ENCODE data around the gene PDZRN4.

The PDZRN4 gene

DNA sequence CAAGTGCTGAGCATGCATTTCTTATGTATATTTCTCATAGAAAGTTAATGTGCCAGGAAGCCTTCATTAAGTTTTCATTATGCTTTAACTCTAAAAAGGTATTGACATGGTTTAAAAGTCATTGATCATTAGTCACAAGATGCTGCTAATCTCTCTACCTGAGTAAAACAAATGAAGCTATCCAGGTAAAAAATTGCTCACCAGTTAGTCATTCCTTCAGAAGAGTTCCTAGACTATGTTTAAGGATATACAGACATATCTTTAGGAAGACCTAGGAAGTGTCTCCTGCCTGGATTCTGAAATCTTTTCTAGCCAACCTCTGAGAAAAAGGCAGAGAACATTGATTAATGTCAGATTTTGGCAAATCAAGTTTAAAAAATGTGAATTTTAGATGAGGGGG, 274.2 kb downstream of the PDZRN4 start:
- DNase-seq, result no peak

- DNase-seq, result no peak
These were observed 277.4 kb downstream of the PDZRN4 start for GRCh38 chr12:41465526-41465925.

DNA sequence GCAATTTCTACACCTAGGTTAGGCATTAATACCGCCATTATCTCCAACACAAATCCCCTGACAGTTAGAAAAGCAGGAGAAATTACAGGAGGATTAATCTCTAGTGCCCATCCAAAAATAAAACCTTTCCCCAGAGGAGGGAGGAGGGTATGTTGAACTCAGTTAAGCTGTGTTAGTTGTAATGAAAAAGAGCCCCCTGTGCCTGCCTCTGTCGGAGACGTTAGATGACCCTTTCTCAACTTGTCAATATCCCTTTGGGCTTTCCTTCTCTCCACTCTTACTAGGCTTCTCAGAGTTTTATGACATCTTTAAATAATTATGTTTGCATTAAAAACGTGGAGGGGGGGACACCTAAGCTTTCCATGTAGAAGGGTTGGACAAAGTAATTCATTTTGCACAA, 278.2 kb downstream of the PDZRN4 start:
- no peak for DNase-seq

DNA sequence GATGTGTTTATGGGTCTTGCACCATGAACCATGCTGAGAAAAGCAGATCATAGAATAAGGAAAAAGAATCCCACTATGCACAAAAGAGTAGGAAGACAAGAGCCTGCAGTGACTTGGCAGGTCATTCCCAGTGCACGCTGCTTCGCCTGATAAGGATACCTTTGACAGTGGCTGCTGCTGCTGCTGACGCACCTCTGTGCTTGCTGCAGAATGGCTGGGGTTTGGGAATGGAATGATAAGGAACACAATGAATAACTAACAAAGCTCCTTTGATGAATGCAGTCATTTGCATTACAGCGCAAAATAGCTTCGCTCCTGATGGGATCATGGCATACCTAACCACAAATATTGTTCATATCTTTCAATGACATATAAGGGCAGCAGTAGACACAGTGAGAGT, 278.7 kb downstream of the PDZRN4 start:
- no peak for DNase-seq

DNA sequence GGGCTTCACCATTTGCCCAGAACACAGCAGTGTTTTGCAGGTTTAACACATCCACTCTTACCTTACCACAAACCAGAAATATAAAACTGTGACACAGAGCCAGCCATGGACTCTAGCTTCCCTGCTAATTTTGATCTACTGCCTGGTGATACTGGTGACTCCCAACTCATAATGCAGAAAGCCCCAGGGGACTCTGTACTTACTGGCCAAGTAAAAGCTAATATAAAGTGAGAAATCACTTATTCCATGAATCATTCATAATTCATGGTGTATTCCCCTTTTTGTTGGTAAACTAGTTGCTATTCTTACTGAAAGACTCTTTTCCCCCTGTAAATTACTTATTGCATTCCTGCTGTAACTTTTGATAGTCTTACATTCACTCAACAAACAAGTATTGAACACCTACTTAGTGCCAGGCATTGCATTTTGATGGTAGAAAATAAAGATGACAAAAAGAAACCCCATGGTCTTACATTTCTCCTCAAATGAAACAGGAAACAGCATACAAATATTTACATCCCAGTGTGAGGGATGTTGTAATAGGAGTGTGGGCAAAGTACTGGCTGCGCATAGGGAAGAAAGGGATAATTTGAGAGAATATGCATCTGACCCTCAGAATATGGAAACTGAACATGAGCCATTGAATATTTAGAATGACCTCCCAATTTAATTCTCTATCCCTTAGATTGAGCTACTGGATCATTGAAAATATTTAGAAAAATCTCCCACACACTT, 279.6 kb downstream of the PDZRN4 start:
- no peak for DNase-seq

GRCh38 chr12:41468341-41468740, 280.2 kb downstream of the PDZRN4 start:
- DNase-seq, result no peak

DNA sequence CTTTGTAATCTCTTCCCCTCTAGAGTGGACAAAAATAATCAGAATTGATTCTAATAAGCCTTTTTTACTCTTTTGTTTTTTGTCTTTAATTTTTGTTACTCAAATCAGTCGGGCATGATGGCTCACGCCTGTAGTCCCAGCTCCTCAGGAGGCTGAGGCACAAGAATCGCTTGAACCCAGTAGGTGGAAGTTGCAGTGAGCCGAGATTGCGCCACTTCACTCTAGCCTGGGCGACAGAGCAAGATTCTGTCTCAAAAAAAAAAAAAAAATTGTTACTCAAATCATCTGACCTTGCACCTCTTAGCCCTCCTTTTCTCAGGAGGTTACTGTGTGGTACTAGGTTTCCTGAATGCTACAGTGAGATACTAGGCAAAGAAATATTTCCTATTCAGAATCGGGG, 280.6 kb downstream of the PDZRN4 start:
- no peak for DNase-seq

GRCh38 chr12:41473441-41473840, 285.3 kb downstream of the PDZRN4 start:
- no peak for DNase-seq

DNA sequence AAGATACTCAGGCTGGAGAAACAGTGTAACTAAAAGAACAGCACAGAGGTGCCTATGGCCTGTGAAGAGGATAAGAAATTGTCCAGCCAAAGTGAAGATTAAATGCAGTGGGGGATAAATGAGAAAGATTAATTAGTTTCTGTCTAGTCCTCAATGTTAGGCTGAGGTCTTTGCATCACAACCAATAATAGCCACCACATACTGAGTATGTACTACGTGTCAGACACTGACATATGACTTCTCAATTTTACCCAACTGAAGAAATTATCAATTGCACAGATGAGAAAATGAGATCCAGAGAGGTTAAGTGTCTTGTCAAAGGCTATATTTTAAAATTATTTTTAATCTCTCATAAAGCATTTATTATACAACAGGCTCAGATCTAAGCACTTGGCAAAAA, 285.9 kb downstream of the PDZRN4 start:
- DNase-seq, result no peak

- DNase-seq, result no peak
These were observed 288.6 kb downstream of the PDZRN4 start for GRCh38 chr12:41476499-41477439.

- no peak for DNase-seq
These were observed 291.3 kb downstream of the PDZRN4 start for GRCh38 chr12:41479426-41479825.

- DNase-seq, result no peak
These were observed 297.1 kb downstream of the PDZRN4 start for GRCh38 chr12:41485203-41485602.

GRCh38 chr12:41486718-41487117, 298.6 kb downstream of the PDZRN4 start:
- no peak for DNase-seq

DNA sequence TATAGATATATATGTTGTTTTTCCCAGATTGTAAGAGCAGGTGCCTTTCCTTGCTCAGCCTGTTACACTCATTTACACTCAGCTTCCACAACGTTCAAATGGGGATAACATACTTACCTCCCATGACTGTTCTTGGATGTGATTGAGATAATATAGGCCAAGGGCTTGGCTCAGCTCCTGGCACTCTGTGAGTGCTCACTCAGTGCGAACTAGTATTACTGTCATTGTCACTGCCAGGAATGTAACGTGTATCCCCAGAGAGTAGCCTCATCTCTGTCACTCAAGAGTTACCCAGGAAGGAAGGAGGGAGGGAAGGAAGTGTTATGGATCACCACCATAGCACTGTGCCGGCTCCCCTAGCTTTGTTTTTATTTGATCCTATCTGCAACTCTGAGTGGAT, 307.9 kb downstream of the PDZRN4 start:
- DNase-seq, result no peak

- DNase-seq, result no peak
These were observed 309.3 kb downstream of the PDZRN4 start for GRCh38 chr12:41497409-41497808.

- no peak for DNase-seq
These were observed 316.9 kb downstream of the PDZRN4 start for GRCh38 chr12:41504976-41505375.

DNA sequence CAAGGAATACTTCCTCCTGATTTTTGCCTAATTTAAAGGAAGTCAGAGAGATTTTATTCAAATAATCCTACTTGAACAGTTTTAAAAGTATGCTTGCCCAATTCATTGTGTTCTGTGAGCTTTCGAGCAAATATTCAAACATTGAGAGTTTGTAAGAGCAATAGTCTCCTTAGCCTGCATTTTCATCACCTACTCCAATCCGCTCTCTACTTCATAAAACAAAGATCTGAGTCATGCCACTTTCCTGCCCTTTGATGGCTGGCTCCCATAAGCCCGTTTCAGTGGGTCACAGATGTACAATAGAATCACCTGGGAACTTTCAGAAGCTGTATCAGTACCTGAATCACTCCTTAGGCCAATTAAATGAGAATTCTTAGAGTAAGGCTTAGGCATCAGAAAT, 319.2 kb downstream of the PDZRN4 start:
- no peak for DNase-seq

- DNase-seq, result no peak
These were observed 321.3 kb downstream of the PDZRN4 start for GRCh38 chr12:41509271-41510055.

- no peak for DNase-seq
These were observed 322.4 kb downstream of the PDZRN4 start for GRCh38 chr12:41510470-41510869.

DNA sequence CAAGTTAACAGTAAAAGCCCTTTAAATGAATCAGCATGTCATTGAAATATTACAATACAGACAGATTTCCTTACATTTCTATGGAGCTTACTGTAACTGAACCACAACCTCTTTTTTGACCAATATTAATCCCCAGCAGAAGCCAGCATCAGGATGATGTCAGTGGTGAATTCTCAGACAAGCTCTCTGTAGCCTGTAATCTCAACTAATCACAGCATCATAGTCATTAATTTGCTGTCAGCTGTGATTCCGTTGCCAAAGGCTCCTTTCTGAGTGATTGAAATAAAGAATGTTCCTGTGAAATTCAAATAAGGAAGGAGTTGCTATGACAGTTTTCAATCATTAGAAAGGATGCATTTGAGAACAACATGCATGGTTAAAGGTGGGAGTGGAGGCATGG, 323.1 kb downstream of the PDZRN4 start:
- DNase-seq, result no peak

DNA sequence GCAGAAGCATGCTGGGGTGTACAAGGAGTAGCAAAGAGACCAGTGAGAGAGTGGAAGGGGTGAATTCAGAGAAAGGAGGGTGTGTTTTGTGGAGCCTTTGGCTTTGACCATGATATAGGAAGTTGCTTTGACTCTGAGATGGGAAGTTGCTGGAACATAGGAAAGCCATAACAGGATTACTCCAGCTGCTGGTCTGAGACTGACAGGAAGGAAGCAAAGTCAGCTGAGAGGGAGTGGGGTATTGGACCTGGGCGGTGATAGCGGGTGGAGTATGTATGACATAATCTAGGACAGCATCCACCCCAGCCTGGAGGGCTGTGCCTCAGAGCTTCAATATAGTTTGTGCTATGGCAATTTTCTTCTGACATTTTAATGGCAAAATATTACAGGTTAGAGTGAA, 324.4 kb downstream of the PDZRN4 start:
- DNase-seq, result no peak

DNA sequence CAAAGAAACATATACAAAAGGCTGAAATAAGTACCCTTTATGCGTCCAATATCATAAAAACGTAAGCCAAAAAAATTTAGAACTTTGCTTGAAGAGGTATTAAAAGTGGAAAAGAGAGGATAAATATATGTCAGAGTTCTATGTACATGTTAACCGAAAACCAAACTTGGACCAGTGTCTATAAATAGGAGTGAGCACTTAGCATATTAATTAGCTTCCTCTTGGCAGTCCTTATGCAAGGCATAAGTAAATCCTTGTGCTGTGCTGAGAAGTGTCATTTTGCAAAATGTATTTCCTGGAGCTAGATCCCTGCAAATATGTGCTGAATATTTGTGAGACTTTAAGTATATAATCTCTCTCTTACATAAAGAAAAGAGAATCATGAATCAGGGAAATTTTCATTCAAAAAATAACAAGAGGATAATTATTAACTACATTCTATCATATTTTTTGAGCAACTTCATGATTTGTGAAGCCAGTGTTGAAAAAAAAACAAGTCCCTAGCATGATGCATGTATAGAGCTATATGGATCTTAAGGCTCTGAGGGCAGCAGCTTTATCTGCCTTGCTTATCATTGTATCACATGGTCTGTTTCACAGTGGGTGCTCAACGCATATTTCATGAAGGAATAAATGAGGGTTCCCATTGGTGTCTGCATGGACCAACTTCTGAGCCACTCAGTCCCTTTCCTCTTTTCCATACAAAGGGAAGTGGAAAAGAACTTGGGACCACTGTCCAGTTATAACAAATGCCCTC, 326.1 kb downstream of the PDZRN4 start:
- no peak for DNase-seq

GRCh38 chr12:41514907-41515306, 326.8 kb downstream of the PDZRN4 start:
- DNase-seq, result no peak
